CD4-positive, CD25-positive, alpha-beta regulatory T cell (primary cell): ENCODE results near the gene TEAD4. TPM values are rescaled to one million over a fixed set of nuclear protein-coding genes. Genes with fewer than 3 reads are reported as not detected.

Experiments used
- ATAC-seq, 2 donors: fragments of 150-1000 bp; cut with Tn5 transposase; one replicate each; pipeline ENCODE4 v1.10.0; 2021; ENCODE audit warnings: low read depth in 2 of 2, moderate number of reproducible peaks in 2 of 2, moderate library complexity in 1 of 2
- DNase-seq, 3 donors: peaks; one replicate each; pipeline versions ENCODE4 v3.0.0 to v3.0.0-alpha.2; 2012 to 2022; ENCODE audit warnings: mixed read lengths in 1 of 3
- H3K27ac ChIP-seq: one replicate; pipeline ENCODE4 v1.7.0; 2013; ENCODE audit warnings: mild to moderate bottlenecking, low read length; ENCODE audit not compliant: insufficient read depth, poor library complexity, severe bottlenecking
- H3K27me3 ChIP-seq: one replicate; pipeline ENCODE4 v1.7.0; 2013; ENCODE audit warnings: low read length; ENCODE audit not compliant: control insufficient read depth, insufficient read depth
- H3K36me3 ChIP-seq: one replicate; pipeline ENCODE4 v1.7.0; 2013; ENCODE audit warnings: mild to moderate bottlenecking, low read length, moderate library complexity; ENCODE audit not compliant: control insufficient read depth, insufficient read depth
- H3K4me1 ChIP-seq: 2 replicates; pipeline ENCODE4 v1.7.0; 2013; ENCODE audit warnings: mild to moderate bottlenecking, low read length; ENCODE audit not compliant: insufficient read depth, control insufficient read depth, poor library complexity, severe bottlenecking
- H3K4me3 ChIP-seq: one replicate; pipeline ENCODE4 v1.7.0; 2013; ENCODE audit warnings: low read depth, mild to moderate bottlenecking, low read length, moderate library complexity
- H3K9me3 ChIP-seq, 2 experiments: 1 replicate in 1 of 2; 2 replicates in 1 of 2; pipeline ENCODE4 v1.7.0; 2013; ENCODE audit warnings: low read length in 2 of 2, mild to moderate bottlenecking in 1 of 2, moderate library complexity in 1 of 2; ENCODE audit not compliant: control insufficient read depth in 2 of 2
- H3K27ac Mint-ChIP-seq, 3 donors: one replicate each; pipeline ENCODE4 v1.8.0; 2020 to 2022; ENCODE audit warnings: mild to moderate bottlenecking in 3 of 3, mixed read lengths in 3 of 3, moderate library complexity in 2 of 3
- H3K27me3 Mint-ChIP-seq: one replicate; pipeline ENCODE4 v1.8.0; 2022; ENCODE audit warnings: mild to moderate bottlenecking, mixed read lengths
- H3K36me3 Mint-ChIP-seq: one replicate; pipeline ENCODE4 v1.8.0; 2020; ENCODE audit warnings: mixed read lengths
- H3K4me1 Mint-ChIP-seq, 4 donors: one replicate each; pipeline ENCODE4 v1.8.0; 2020 to 2022; ENCODE audit warnings: mixed read lengths in 4 of 4, mild to moderate bottlenecking in 1 of 4
- H3K4me3 Mint-ChIP-seq, 4 donors: one replicate each; pipeline ENCODE4 v1.8.0; 2020 to 2022; ENCODE audit warnings: mild to moderate bottlenecking in 4 of 4, mixed read lengths in 4 of 4, moderate library complexity in 3 of 4
- H3K9me3 Mint-ChIP-seq, 7 donors: one replicate each; pipeline ENCODE4 v1.8.0; 2020 to 2022; ENCODE audit warnings: mixed read lengths in 7 of 7, mild to moderate bottlenecking in 3 of 7, moderate library complexity in 2 of 7
- polyA plus RNA-seq, 4 donors: library from polyadenylated mRNA; unstranded; fragments of 300-500 nt; fragmentation: Illumina TruSeq; gene quantifications; one replicate each; pipeline ENCODE4 v1.2.3, GENCODE V29; 2021
- total RNA-seq: library from RNA; stranded (reverse); gene quantifications from one replicate; pipeline ENCODE4 v1.2.3, GENCODE V29; 2022

TEAD4 gene
- total and polyA plus RNA-seq, 5 donors from 2014 or later, result not detected

- H3K36me3 ChIP-seq, result no peaks in the 10 kb centered on the region
- no peaks in the 10 kb centered on the region for H3K27me3 ChIP-seq
- no peaks in the 10 kb centered on the region for H3K36me3 Mint-ChIP-seq
- H3K27ac ChIP-seq, result no peak overlapping the region
- H3K4me1 Mint-ChIP-seq, result peaks cover 0 to 10% (median 0%) of the 10 kb centered on the region in 4 donors
- H3K4me1 ChIP-seq, result no peaks in the 10 kb centered on the region
- H3K9me3 ChIP-seq, result no peaks in the 10 kb centered on the region
- H3K4me3 Mint-ChIP-seq, result no peak overlapping the region
- no peak overlapping the region for H3K27ac Mint-ChIP-seq
- peaks cover 0 to 2% (median 0%) of the 10 kb centered on the region in 7 donors for H3K9me3 Mint-ChIP-seq
- no peak for ATAC-seq
- peaks cover 9% of the 10 kb centered on the region for H3K27me3 Mint-ChIP-seq
- no peak overlapping the region for H3K4me3 ChIP-seq
- DNase-seq, result no peak
These were observed 128.8 kb downstream of the TEAD4 start for GRCh38 chr12:3087758-3088650.

- no peaks in the 10 kb centered on the region for H3K27me3 ChIP-seq
- Mint-ChIP-seq H3K36me3 (no peaks in the 10 kb centered on the region), H3K27ac (no peak overlapping the region), H3K4me1 (no peaks in the 10 kb centered on the region), H3K4me3 (no peak overlapping the region), H3K9me3 (no peaks in the 10 kb centered on the region), H3K27me3 (no peaks in the 10 kb centered on the region)
- no peak overlapping the region for H3K4me3 ChIP-seq
- no peaks in the 10 kb centered on the region for H3K36me3 ChIP-seq
- H3K4me1 ChIP-seq, result no peaks in the 10 kb centered on the region
- H3K27ac ChIP-seq, result no peak overlapping the region
- H3K9me3 ChIP-seq, result no peaks in the 10 kb centered on the region
- ATAC-seq (no peak), DNase-seq (no peak)
These were observed 130.4 kb downstream of the TEAD4 start for GRCh38 chr12:3089588-3089987.

Other genes starting within 250 kb of the TEAD4 start
- gene FKBP4, start 164.4 kb upstream of the TEAD4 start, total RNA-seq, result 46.6 TPM
- 10 to 100 TPM; 22.0 to 29.7 (median 27.4) TPM for gene FKBP4, start 164.4 kb upstream of the TEAD4 start, polyA plus RNA-seq
- 80.0 TPM for gene ITFG2, start 146.7 kb upstream of the TEAD4 start, total RNA-seq
- 10 to 100 TPM; 38.8 to 53.4 (median 45.5) TPM for gene ITFG2, start 146.7 kb upstream of the TEAD4 start, polyA plus RNA-seq
- gene NRIP2, start 124.4 kb upstream of the TEAD4 start, total RNA-seq, result not detected
- gene NRIP2, start 124.4 kb upstream of the TEAD4 start, polyA plus RNA-seq, result 1 to 10 TPM in 2 of 4 donors, under 1 TPM in 2; 0.77 to 1.2 (median 1.0) TPM
- gene TEX52, start 102.4 kb upstream of the TEAD4 start, total RNA-seq, result not detected
- not detected for gene TEX52, start 102.4 kb upstream of the TEAD4 start, polyA plus RNA-seq
- 3.8 TPM for gene FOXM1, start 82.2 kb upstream of the TEAD4 start, total RNA-seq
- gene FOXM1, start 82.2 kb upstream of the TEAD4 start, polyA plus RNA-seq, result 1 to 10 TPM in 1 of 4 donors, under 1 TPM in 3; 0.44 to 1.7 (median 0.84) TPM
- 29.9 TPM for gene RHNO1, start 82.2 kb upstream of the TEAD4 start, total RNA-seq
- gene RHNO1, start 82.2 kb upstream of the TEAD4 start, polyA plus RNA-seq, result 10 to 100 TPM; 70.7 to 76.0 (median 73.6) TPM
- gene TULP3, start 68.5 kb upstream of the TEAD4 start, total RNA-seq, result 6.7 TPM
- gene TULP3, start 68.5 kb upstream of the TEAD4 start, polyA plus RNA-seq, result 1 to 10 TPM; 2.4 to 7.7 (median 5.5) TPM
- gene TSPAN9, start 118.0 kb downstream of the TEAD4 start, total RNA-seq, result 1.2 TPM
- under 1 TPM in 3 of 4 donors, not detected in 1; 0.09 to 0.38 (median 0.22) TPM for gene TSPAN9, start 118.0 kb downstream of the TEAD4 start, polyA plus RNA-seq